Activated CD8-positive, alpha-beta memory T cell treated with anti-CD3 and anti-CD28 coated beads, Interleukin-2, amount 50 U/mL, for 24 hours (primary cell): ENCODE results near the gene SUSD6.

Experiments
- DNase-seq: peaks from one replicate; pipeline ENCODE4 v3.0.0-alpha.2; 2020; ENCODE audit errors: extremely low read depth

The SUSD6 gene

DNA sequence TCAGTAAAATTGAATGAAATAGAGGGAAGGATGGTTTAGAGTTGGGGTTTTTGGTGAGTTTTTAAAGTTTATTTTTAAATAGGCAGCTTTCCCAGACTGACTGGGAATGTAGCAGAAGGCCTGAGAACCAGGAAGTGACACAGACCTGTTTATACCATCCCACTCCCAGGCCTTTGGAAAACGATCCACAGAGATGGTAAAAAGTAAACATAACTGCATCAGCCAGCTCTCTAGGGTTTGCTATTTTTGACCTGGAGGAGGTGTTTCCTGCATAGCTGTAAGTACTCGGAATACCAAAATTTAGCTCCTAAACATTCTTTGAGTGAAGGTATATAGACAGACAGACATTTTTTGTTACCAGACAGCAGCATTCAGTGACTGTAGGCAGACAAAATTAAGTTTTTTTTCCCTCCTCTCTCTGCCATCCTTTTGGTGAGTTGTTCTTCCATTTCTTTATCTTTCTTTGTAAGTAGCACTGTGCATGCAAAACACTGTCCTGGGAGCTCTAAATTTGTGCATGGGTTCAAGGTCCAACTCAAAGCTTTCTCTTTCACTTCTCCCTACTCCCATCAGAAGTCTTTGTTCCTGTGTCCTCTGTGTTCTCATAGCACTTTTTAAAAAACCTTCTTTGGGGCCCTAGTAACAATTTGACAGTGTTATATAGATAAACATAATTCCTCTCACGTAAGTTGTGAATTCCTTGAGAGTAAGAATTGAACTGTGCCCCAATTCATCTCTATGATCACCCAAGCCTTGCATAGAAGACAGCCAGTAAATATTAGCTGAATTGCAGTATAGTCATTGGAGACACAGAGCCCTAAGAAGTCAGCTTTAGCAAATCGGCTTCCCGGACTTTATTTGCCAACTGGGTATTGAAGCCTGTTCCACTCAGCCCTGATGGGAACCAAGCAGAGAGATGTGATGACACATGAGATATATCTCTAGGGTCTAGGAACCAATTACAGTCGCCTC is 37.4 kb downstream of the SUSD6 start:
- no peak for DNase-seq

DNA sequence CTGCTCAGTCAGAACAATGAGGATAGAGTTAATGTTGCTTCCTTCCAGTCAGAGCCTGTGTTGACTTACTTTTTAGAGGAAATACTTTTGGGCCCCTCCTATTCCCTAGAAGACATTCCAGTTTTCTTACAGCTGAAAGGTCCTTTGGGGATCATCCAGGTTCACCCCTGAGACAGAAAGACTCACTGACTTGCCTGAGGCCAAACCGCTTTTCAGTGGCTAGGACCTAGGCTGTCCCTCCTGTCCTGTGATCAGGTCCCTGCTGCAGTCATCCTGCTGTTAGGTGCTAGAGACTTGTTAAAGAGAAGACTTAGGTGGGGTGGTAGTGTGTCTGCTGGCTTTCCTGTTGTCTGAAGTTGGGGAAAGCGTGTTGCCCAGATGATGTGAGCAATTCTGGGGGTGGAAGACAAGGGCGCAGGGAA is 39.6 kb downstream of the SUSD6 start:
- DNase-seq, result no peak

DNA sequence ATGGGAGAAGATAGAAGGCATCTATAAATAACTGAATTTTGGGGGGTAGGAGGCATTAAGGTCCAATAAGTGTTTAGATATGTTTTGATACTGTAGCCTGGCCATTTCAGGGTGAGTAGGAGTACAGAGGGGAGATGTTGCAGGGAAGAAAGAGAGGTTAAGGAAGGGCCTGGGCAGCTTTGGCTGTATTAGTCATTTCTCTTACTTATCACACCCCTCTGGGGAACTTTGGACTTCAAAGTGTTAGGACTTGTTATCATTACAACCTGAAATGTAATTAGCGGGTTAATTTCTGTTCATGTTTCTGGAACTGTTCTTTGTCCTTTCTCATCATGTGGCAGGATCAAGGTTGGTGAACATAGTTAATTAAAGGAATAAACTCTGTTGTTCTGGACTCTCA is 40.3 kb downstream of the SUSD6 start:
- no peak for DNase-seq

DNA sequence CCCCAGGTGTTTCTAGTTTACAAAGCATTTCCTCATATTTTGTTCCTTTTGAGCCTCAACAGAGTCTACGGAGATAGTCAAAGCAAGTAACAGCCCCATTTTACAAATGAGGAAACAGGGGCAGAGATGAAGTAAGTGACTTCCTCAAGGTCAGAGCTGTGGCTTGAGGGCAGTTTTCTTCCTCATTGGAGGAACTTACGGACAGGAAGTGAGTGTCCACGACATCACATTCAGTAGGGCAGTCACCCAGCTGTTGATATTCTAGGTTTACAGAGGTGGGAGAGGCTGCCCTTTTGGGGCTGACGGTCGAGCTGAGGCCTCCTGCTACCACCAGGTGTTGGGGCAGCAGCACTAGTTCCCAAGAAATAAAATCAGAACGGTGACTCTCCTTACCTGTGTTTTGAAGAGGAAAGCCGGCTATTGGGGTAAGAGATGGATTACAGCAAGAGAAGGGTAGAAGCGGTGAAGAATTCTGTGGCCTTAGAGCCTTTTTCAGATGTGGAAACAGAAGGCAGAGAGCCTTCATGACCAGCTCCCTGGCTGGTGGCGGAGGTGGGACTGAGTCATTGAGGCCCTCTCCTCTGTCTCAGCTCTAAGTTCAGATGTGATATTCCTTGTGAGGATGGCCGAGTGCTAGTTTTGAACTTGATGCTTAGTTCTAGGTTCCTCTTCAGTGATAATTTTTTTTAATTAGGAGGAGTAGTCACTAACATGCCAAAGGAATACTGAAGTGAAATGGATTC is 41.7 kb downstream of the SUSD6 start:
- no peak for DNase-seq

DNA sequence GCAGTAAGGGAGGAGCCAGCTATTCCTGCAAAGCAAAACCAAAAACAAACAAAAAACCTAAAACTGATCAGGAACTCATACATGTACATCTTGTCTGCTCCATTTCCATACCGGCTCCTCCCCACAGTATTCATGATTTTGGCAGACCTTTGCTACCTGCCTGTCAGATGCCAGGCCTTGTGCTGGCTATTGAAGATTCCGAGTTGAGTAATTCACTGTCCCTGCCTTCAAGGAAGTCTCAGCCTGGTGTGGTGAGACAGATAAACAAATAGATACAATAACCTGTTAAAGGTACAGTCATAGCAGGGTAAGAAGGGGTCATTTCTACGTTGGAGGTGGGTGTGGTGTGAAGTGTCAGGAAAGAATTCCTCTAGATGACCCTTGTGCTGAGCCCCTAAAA is 42.7 kb downstream of the SUSD6 start:
- no peak for DNase-seq

DNA sequence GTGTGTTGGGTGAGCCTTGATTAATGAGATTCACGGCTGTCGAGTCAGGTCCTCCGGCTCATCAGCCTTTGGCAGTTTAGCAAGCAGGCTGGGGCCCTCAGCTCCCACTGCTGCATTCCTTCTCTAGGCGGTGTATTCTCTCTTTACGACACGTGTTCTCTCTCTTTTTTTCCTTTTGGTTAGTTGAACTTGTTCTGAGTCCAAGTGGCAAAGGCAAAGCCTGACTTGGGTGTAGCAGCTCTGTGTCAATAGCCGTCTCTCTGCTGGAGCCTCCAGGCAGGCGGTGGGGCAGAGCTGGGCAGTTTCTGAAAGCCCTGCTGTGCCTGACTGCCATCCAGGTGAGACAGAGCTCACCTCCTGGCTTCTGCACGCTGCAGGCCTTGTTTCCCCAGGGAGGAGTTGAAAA is 46.6 kb downstream of the SUSD6 start:
- no peak for DNase-seq

DNA sequence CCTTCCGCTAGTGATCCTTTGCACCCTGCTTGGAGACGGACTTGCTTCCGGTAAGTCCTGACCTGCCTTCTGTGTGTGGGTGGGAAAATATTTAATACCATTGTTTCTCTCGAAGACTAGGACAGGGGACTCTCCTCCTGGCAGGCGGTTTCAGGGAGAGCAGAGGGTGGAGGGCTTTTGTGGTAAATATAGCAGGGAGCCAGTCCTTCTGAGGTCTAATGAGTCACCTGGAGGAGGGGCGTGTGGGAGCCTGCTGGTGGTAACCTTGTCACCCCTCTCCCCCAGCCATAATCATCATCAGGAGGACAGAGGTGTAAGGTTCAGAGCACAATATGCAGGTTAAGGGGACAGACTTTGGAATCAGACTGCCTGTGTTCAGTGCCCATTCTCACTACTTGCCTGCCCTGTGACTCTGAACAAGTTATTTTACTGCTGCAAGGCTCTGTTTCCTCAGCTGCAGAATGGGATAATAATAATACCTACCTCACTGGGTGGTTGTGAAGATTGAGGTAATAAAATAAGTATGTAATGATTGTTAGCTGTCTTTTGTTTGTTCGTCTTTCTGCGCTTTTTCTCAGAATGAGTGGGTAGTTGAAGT is 47.4 kb downstream of the SUSD6 start:
- DNase-seq, result no peak

DNA sequence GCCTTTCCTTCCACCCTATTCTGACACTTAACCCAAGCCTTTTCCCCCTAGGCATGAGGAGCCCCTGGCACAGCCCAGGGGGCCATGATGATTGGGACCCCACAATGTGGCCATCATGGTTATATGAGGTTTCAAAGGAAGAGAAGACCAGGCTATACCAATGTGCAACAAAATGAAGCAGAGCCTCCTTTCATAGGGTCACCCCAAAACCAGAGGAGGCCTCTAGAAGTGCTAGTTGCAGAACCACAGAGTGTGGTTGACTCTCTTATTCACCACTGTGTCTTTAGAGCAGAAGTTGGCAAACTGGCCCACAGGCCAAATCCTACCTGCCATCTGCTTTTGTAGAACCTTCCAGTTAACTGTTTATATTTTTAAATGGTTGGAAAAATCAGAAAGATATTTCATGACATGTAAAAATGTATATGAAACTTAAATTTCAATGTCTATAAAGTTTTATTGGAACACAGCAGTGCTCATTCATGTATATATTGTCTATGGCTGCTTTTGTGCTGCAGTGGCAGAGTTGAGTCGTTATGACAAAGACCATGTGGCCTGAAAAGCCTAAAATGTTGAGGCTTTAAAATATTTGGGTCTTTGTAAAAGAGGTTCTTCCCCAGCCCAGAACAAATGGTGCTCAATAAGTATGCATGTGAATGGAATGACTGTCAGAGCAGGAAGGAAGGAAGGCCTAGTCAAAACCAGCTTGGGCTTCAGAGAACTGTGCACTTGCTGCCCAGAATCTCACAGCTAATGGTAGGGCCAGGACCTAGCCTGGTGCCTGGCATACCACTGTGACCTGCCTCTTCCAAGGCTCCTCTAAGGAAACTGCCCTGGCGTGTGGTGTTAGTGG is 49.2 kb downstream of the SUSD6 start:
- no peak for DNase-seq

DNA sequence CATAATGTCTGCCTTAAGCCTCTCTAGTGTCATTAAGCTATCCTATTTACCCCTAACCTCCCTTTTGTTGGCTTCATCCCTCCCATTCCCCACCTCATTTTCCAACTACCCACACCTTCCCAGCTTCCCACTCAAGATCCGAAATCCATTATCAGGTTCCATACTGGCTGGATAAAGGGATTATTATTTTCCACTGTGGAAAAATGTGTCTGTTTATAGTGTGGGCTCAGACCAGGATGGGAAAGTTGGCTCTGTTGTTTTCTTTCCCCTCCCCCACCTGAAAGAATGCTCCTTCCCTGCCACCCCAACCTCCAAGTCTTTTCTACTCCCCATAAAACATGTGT is 49.8 kb downstream of the SUSD6 start:
- DNase-seq, result no peak

DNA sequence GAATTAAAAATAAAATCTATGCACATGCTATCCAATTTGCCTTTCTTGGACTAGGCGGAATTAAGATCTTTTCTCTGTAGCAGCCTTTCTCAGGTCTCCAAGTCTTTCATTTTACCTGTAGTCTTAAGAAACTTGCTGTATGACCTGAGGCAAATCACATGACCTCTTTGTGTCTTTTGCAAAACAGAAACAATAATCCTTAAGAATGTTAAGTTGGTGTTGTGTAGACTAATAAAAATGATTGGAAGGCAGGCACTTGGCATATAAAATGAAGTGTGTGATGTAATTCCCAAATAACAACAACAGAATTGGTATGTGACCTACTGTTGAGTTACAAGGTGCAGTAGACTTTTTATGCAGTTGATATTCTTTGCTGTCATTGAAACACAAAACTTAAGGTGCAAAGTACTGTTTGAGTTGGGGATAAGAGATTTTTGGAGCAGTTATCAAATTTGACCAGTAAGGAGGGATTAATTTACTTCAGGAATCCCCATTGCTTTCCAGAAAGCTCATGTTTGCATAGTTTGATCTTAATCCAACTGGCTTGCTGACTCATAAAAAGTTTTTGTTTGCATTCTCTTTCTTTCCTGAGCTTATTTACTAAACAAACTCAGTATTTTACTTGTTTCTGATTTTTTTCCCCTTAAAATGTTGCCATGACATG is 51.4 kb downstream of the SUSD6 start:
- no peak for DNase-seq

DNA sequence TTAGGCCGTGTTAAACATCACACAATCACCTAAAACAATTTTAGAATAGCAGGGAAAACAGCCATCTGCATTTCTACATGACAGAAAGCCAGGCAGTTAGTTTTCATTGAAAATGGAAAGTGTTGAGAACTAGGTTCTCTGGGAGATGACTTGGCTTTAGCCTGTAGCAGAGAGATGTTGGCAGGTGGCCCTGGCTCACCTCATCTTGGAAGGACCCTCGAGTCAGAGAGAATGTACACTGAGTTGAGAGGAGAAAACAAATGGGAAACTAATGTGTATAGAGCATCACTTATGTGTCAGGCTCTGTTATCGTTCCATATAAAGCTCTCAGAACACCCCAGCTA is 51.9 kb downstream of the SUSD6 start:
- DNase-seq, result no peak

DNA sequence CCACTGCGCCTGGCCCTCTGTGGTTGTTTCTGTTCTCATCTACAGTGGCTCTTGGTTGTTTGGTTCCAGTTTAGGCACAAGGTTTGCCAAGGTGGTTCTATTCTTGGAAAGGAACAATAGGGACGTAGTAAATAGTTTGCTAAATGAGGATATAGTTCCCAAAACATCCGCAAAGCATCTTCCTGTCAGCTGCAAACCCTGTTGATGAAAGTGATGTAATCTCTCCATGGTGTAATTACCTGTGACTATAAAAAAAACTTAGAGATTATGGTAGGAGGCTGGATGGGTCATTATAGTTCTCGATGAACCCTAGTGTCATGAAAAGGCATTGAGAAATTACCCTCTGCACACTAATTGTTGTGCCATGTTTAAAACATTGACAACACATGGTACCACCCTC is 52.9 kb downstream of the SUSD6 start:
- DNase-seq, result no peak

DNA sequence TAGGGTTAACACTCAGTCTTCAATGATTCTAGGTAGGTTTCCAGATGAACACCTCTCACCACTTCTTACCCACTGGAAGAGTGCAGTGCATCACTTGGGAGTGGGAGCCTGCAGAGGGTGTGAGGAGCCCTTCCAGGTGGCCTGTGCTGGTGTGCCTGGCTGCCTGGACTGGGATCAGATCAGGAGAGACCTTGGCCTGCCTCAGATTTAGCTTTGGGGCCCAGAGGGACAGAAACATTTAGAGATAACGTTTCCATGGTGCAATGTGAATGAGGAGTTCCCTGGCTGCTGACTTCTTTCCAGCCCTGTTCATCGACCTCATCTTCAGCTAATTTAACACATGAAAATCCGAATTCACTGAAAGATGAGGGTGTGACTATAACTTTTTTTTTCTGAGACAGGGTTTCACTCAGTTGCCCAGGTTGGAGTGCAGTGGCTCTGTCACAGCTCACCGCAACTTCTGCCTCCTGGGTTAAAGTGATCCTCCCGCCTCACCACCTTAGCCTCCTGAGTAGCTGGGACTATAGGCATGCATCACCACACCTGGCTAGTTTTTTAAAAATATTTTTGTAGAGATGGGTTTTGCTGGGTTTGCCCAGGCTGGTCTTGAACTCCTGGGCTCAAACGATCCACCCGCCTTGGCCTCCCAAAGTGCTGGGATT is 53.6 kb downstream of the SUSD6 start:
- no peak for DNase-seq

DNA sequence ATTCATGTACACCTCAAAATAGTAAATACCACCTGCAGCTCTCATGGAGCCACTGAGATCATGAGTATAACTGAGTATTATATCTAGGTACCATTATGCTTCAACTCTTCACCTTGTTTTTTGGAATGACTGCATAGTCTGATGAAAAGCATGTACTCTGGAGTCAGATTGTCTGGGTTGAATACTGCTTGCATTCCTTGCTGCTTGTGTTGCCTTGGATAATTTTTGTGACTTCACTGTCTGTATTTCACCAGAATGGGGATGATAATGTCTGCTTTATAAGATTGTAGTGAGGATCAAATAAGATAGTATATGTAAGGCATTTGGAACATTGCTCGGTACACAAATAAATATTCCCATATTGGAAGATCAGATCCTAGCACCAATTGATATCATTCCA is 54.2 kb downstream of the SUSD6 start:
- no peak for DNase-seq

DNA sequence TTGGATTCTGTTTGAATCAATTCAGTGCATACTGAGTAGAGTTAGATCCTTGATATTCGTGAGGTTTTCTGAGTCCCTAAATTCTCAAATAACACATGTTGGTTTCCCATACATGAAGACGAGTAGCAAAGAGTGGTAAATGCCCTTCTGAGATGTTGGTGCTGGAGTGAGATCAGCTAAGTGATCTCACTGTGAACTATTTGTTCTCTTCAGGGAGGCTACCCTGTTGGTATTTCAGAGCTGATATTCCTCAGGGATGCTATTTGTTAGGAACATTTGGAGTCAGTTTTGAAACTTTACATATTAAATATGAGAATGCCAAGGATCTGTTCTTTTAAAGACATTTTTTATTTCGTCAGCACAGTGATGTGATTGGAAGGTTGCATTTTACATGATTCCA is 54.7 kb downstream of the SUSD6 start:
- no peak for DNase-seq

DNA sequence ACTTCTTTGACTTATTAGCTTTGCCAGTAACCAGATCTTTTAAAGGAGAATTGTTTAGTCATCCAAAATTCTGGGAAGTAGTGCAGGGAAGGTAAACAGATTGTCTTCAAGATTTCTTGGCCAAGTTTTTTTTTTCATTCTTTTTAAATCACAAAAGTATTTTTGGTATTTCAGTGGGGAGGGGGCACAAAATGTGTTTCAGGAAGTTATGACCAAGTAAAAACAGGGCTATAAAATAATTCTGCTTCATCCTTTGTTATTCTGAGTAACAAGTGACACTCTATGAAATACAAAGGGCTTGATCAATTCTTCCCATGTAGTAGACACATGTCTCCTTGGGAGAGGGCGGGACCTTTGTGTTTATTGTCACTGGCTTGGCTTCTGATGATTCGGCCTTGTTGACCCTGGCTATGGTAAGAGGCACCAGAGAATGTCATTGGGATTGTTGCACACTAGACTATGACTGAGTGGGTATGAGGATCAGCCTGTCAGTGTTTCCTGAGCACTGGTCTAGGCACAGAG is 55.4 kb downstream of the SUSD6 start:
- DNase-seq, result no peak

DNA sequence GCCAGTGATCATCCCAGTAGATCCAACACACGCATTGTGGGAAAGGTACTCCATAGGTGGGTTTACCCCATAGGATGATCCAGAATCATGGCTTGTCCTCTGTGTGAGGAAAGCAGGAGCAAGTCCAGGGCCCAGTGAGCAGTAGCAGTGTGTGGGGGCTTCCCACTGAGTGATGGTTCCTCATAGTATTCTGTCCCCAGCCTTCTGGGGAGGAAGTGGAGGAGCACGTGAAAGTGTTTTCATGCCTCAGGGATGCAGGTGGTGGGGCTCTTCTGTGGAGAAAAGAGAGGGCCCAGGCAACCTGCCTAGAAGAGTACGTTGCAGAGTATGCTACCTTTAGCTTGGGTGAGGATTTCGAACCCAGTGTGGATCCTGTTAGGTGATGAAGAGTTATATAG is 56.5 kb downstream of the SUSD6 start:
- DNase-seq, result no peak

DNA sequence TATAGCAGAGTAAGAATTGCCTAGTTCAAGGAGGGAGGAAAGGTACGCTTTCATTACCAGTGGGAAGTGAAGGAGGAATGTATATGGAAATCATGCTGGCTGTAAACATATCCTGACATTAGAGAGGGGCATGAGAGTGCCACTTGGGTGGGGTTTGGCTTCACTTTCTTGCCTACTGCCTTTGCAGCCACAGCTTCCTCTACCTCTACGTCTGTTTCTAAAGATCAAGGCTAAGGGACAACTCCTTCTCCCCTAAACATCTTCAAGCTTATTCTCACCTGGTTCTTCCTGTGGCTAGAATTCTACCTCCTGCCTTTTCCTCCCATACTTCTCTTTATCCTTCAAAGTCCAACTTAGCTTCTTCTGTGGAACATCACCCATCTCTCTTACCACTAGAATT is 58.0 kb downstream of the SUSD6 start:
- no peak for DNase-seq

DNA sequence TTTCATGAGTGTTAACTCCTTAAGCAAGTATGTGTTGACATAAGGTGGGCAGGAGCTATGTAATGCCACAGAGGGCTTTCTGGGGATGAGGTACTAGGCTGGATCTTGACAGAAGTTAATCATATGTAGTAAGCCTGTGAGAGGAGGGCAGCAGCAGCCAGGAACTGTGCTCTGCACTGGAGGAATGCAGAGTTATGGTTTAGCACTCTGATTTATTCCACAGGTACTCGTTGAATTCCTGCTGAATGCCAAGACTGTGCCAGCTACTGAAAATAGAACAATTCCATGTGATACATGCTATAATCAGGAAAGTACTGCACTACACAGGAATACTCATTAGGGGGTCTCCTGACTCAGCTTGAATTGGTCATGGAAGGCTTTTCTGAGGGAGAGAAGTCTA is 58.7 kb downstream of the SUSD6 start:
- no peak for DNase-seq

DNA sequence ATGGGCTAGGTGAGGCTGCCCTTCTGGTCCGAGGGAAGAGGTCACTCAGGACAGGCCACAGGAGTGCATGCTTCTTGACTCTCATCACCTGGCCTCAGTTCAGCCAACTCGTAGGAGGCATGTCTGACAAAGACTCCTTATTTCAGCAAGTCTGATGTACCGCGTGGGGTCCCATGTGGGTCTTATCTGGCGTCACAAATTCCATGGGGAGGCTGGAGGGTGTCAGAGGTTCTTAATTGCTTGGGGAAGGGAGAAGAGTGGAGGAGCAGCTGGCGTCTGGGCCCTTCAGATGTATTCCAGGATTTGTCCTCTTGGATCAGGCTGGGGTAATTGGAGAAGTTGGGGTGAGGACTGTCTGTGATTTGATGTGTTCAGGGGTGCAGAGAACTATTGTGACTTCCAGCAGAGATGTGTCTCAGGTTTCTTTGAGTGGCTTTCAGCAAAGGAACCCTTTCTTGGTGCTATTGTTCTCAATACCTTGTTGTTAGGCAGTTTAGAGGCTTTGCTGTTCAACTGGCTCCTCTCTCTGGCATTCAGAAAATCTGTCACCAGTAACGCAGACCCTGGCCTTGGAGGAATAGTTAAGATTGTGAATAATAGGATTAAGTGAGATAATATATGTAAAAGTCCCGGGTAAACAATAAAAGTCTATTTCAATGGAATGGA is 60.1 kb downstream of the SUSD6 start:
- no peak for DNase-seq
